Measurements from ENCODE around the gene VPS26A.

Gene VPS26A

DNA sequence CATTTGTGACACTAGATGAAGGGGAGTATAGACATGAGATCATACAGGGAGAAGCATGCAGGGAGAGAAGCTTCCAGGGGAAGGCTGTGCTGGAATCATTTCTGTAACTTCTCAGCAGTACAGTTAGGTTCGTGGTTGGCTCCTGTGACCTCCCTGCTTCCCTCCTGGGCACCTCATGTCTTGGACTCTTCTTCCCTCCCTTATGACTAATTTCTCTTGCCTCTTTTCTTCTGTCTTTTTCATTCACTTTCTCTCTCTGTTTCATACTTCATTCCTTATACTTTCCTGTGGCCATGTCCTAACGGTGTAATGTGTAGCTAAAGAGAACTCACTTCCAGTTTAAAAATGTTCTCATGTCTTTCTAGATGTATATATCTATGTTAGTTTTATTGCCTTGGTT is 77.1 kb downstream of the VPS26A start:
- ChIA-PET CTCF (interaction anchor here (2.1 kb wide), 1 partner anchor 28 kb away, joined by 5 read pairs; no protein-coding TSS in a partner anchor), POLR2A (no interaction called here)

GRCh38 chr10:69202332-69202731 is 78.4 kb downstream of the VPS26A start:
- no peak for TF ChIP-seq CTCF (IDR thresholded peaks at IDR 0.05; ENCODE audit: control extremely low read depth, extremely low read depth, low read depth, missing control alignments)
- ChIA-PET CTCF (interaction anchor here (1.3 kb wide), 1 partner anchor 10 kb away, joined by 4 read pairs; no protein-coding TSS in a partner anchor), POLR2A (no interaction called here)
- no peak for DNase-seq (ENCODE audit: extremely low spot score)

More for the DNA sequence above, 77.1 kb downstream of the VPS26A start:
- TF ChIP-seq CTCF (IDR thresholded peaks at IDR 0.05; ENCODE audit: control extremely low read depth, extremely low read depth, low read depth, missing control alignments) = no peak
- DNase-seq (ENCODE audit: extremely low spot score) = no peak

DNA sequence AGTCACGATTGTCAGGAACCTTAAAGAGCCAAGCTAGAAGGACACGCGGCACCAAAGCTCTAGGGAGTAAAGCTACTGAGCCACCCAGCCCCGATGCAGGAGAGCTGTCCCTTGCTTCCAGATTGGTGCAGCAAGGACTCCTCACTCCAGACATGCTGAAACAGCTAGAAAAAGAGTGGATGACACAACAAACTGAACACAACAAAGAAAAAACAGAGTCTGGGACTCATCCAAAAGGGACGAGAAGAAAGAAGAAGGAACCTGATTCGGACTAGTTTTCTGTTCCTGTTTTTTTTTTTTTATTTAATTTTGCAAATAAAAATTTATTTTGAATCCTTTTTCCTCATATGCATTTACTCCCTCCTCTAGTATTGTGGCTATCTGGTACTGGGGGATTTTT is 84.8 kb downstream of the VPS26A start:
- CTCF ChIA-PET = interaction anchor here (1.1 kb wide), 1 partner anchor 204 kb away, joined by 4 read pairs; no protein-coding TSS in a partner anchor
- no peak for DNase-seq (ENCODE audit: extremely low spot score)
- TF ChIP-seq CTCF (IDR thresholded peaks at IDR 0.05; ENCODE audit: control extremely low read depth, extremely low read depth, low read depth, missing control alignments) = no peak
- POLR2A ChIA-PET = no interaction called here

GRCh38 chr10:69209787-69210484 is 86.0 kb downstream of the VPS26A start:
- no peak for DNase-seq (ENCODE audit: extremely low spot score)
- CTCF ChIA-PET = no interaction called here
- TF ChIP-seq CTCF (IDR thresholded peaks at IDR 0.05; ENCODE audit: control extremely low read depth, extremely low read depth, low read depth, missing control alignments) = no peak
- POLR2A ChIA-PET = no interaction called here

DNA sequence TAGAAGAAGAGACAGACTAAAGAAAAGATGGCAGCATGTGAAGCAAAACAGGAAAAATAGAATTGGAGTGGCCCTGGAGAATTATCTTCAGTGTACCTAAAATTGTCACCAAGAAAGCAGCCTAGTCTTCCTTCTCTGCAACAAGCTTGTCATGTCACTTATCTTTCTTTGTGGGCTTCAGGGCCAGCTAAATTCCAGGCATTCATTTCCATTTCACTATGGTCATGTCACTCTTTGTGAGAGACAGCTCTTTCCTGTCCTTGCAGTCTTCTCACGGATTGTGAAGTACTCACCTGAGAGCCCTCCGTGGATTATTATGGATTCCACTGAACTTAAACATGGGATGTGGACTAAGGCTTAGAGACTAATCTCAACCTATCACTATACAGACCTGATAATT is 87.1 kb downstream of the VPS26A start:
- ChIA-PET CTCF (interaction anchor here (1.2 to 1.6 kb wide), 2 partner anchors 9 to 11 kb away, joined by 3 read pairs; partner anchors contain the start of gene HKDC1), POLR2A (no interaction called here)
- DNase-seq (ENCODE audit: extremely low spot score) = no peak
- TF ChIP-seq CTCF (IDR thresholded peaks at IDR 0.05; ENCODE audit: control extremely low read depth, extremely low read depth, low read depth, missing control alignments) = no peak

DNA sequence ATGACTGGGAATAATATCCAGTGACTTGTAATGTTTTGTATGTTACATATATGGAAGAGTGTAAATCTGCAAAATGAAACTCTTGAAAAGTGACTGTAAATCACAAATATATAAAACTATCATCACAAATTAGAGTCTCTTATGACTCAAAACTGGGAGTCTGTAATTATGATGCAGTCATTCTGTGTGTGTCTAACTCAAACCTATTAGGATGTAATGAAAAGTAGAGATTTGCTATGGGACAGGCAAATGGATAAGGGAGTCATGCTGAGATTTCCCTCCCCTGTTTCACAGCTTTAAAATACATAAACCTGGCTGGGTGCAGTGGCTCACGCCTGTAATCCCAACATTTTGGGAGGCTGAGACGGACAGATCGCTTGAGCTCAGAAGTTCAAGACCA is 87.5 kb downstream of the VPS26A start:
- no peak for DNase-seq (ENCODE audit: extremely low spot score)
- ChIA-PET POLR2A (no interaction called here), CTCF (interaction anchor here (0.7 to 1.6 kb wide), 4 partner anchors 8 to 17 kb away, joined by 3 to 5 read pairs (median 3); partner anchors contain the start of gene HKDC1)
- TF ChIP-seq CTCF (IDR thresholded peaks at IDR 0.05; ENCODE audit: control extremely low read depth, extremely low read depth, low read depth, missing control alignments) = no peak
